Breast epithelium (tissue), 4 donors: ENCODE data around the gene FBRS. TPM values are rescaled to one million over a fixed set of nuclear protein-coding genes. Genes with fewer than 3 reads are reported as not detected.
"Not testable (repeated sequence)": the region's sequence is repeated elsewhere in the genome, so short reads cannot be mapped to it uniquely, and the experiment has no call there.

Experiments
- DNase-seq, 2 donors: peaks; one replicate each; pipeline ENCODE4 v3.0.0-alpha.2; 2019; ENCODE audit warnings: low spot score in 2 of 2
- H3K27ac ChIP-seq, 2 donors: fragments of 200-600 bp; sonication (generic) in 1 of 2; one replicate each; pipeline ENCODE4 v1.5.1; 2016 to 2019; ENCODE audit warnings: mild to moderate bottlenecking in 1 of 2
- H3K27me3 ChIP-seq, 2 donors: fragments of 200-600 bp; sonication (generic) in 1 of 2; one replicate each; pipeline versions ENCODE4 v1.5.1 to v1.6.0; 2017 to 2019; ENCODE audit warnings: control low read depth in 1 of 2, mild to moderate bottlenecking in 1 of 2
- H3K36me3 ChIP-seq: fragments of 200-600 bp; one replicate; pipeline ENCODE4 v1.5.1; 2019
- H3K4me1 ChIP-seq, 2 donors: fragments of 200-600 bp; sonication (generic); one replicate each; pipeline ENCODE4 v1.5.1; 2016 to 2019; ENCODE audit warnings: control low read depth in 1 of 2
- H3K4me3 ChIP-seq, 3 donors: fragments of 200-600 bp; sonication (generic); 1 replicate in 2 of 3; 2 replicates in 1 of 3; pipeline ENCODE4 v1.5.1; 2016 to 2019; ENCODE audit warnings: mild to moderate bottlenecking in 3 of 3, moderate library complexity in 2 of 3
- H3K9me3 ChIP-seq, 2 donors: fragments of 200-600 bp; sonication (generic) in 1 of 2; one replicate each; pipeline ENCODE4 v1.5.1; 2016 to 2019; ENCODE audit warnings: control low read depth in 1 of 2
- CTCF ChIP-seq, 3 donors: fragments of 450-650 bp; IDR thresholded peaks; one replicate each; pipeline ENCODE4 v1.5.1; 2016 to 2017; ENCODE audit warnings: antibody characterized with exemption in 3 of 3, mild to moderate bottlenecking in 3 of 3, moderate library complexity in 3 of 3
- POLR2A ChIP-seq: fragments of 450-650 bp; IDR thresholded peaks from one replicate; pipeline ENCODE4 v1.6.1; 2016; ENCODE audit warnings: antibody characterized with exemption, mild to moderate bottlenecking, moderate library complexity
- POLR2AphosphoS5 ChIP-seq, 3 donors: sonication (generic); formaldehyde crosslinking; IDR thresholded peaks; one replicate each; pipeline ENCODE4 v1.6.1; 2017; ENCODE audit warnings: antibody characterized with exemption in 3 of 3
- intact Hi-C: fragments of 100-400 bp; cut with DNase I; formaldehyde crosslinking; loops from one replicate; pipeline ENCODE4 v1.15.1; 2023; ENCODE audit warnings: low total_unique reads
- total RNA-seq, 3 donors: library from RNA; depleted of rRNA; stranded (reverse); fragments of >200 nt; gene quantifications; one replicate each; pipeline ENCODE4 v1.1.0, GENCODE V29; 2016

The FBRS gene
- total RNA-seq, 3 donors from 2014 or later = 13.6 to 25.2 (median 17.7) TPM

GRCh38 chr16:30636599-30636998 lies 21.6 kb upstream of the FBRS start:
- Histone ChIP-seq H3K36me3 (no peaks in the 10 kb centered on the region), H3K4me3 (no peak overlapping the region), H3K27ac (no peak overlapping the region), H3K9me3 (no peaks in the 10 kb centered on the region), H3K4me1 (peaks cover 0 to 3% of the 10 kb centered on the region in 2 donors), H3K27me3 (no peaks in the 10 kb centered on the region)
- DNase-seq = no peak
- TF ChIP-seq POLR2AphosphoS5 (IDR thresholded peaks at IDR 0.05) (no peak), CTCF (IDR thresholded peaks at IDR 0.05) (no peak), POLR2A (no peak)
- intact Hi-C loops = no loop called here

GRCh38 chr16:30637139-30637538 lies 21.1 kb upstream of the FBRS start:
- H3K36me3 ChIP-seq, H3K4me3 ChIP-seq, DNase-seq, H3K27ac ChIP-seq, intact Hi-C loops, H3K9me3 ChIP-seq, H3K27me3 ChIP-seq, H3K4me1 ChIP-seq: not testable (repeated sequence)

GRCh38 chr16:30637944-30638343 lies 20.3 kb upstream of the FBRS start:
- peaks cover 0 to 3% of the 10 kb centered on the region in 2 donors for H3K4me1 ChIP-seq

GRCh38 chr16:30641378-30641982 lies 16.8 kb upstream of the FBRS start:
- Histone ChIP-seq H3K27me3 (no peaks in the 10 kb centered on the region), H3K36me3 (no peaks in the 10 kb centered on the region), H3K9me3 (no peaks in the 10 kb centered on the region), H3K4me1 (no peaks in the 10 kb centered on the region), H3K27ac (no peak overlapping the region), H3K4me3 (no peak overlapping the region)
- no peak for TF ChIP-seq POLR2AphosphoS5 (IDR thresholded peaks at IDR 0.05)
- TF ChIP-seq POLR2A = no peak
- no peak for TF ChIP-seq CTCF (IDR thresholded peaks at IDR 0.05)
- DNase-seq = no peak
- intact Hi-C loops = no loop called here

More at GRCh38 chr16:30637944-30638343, 20.3 kb upstream of the FBRS start:
- no peaks in the 10 kb centered on the region for H3K9me3 ChIP-seq
- H3K27me3 ChIP-seq = no peaks in the 10 kb centered on the region
- H3K27ac ChIP-seq = no peak overlapping the region
- TF ChIP-seq POLR2AphosphoS5 (IDR thresholded peaks at IDR 0.05) (no peak), CTCF (IDR thresholded peaks at IDR 0.05) (peak in 2 of 3 donors; percentile 11 to 38)
- H3K4me3 ChIP-seq = no peak overlapping the region
- H3K36me3 ChIP-seq = no peaks in the 10 kb centered on the region
- no peak for DNase-seq
- intact Hi-C loops = no loop called here

GRCh38 chr16:30644334-30644830 lies 13.8 kb upstream of the FBRS start:
- no peaks in the 10 kb centered on the region for H3K27me3 ChIP-seq
- TF ChIP-seq CTCF (IDR thresholded peaks at IDR 0.05) (no peak), POLR2A (no peak), POLR2AphosphoS5 (IDR thresholded peaks at IDR 0.05) (no peak)
- H3K27ac ChIP-seq = no peak overlapping the region
- intact Hi-C loops = no loop called here
- H3K4me1 ChIP-seq = no peaks in the 10 kb centered on the region
- H3K36me3 ChIP-seq = no peaks in the 10 kb centered on the region
- no peaks in the 10 kb centered on the region for H3K9me3 ChIP-seq
- DNase-seq = no peak
- H3K4me3 ChIP-seq = no peak overlapping the region
